ENCODE results near the gene EXOSC10. TPM values are rescaled to one million over a fixed set of nuclear protein-coding genes. Genes with fewer than 3 reads are reported as not detected.
A peak's percentile ranks its signal among the peaks of the same experiment; 100 is the strongest.

EXOSC10 gene
- total and polyA plus RNA-seq, 9 of the 15 experiments (the other 6 are each of a cell fraction or from before 2014, with no cell fraction given), result 23.4 to 150 (median 105) TPM

DNA sequence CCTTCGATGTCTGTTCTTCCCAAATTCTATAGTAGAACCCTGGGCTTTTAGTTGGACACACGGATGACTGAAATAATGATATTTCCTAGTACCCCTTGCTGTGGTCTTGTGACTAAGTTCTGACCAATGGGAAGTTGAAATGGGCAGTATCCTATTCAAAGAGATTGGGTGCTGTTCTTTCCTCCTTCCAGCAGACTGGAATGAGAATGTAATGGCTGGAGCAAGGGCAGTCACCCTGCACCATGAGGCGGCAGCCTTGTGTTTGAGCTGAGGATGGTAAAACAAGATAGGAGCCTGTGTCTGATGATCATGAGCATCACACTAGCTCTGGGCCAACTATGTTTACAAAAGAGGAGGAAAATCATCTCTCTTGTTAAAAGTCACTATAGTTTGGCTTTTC is 34.7 kb downstream of the EXOSC10 start:
- no peak for FAIRE-seq
- Histone ChIP-seq H3K9me1 (ENCODE audit: control insufficient read depth, insufficient read depth, low read length) (no peaks in the 10 kb centered on the region), H4K20me1 (replicated peaks; ENCODE audit: control insufficient read depth, insufficient read depth, low read length) (no peaks in the 10 kb centered on the region), H2AFZ (ENCODE audit: low read depth, low read length) (no peak overlapping the region), H3K9ac (ENCODE audit: insufficient read depth in 1 of 2, low read depth in 2 of 2, low read length in 2 of 2) (no peak overlapping the region), H3K9me3 (replicated peaks; ENCODE audit: control insufficient read depth, insufficient read depth, low read depth, low read length) (no peaks in the 10 kb centered on the region), H3K27me3 (ENCODE audit: control insufficient read depth in 2 of 2, insufficient read depth in 2 of 2, low read length in 2 of 2) (no peaks in the 10 kb centered on the region), H3K4me2 (ENCODE audit: insufficient read depth, low read length) (no peak overlapping the region), H3K4me3 (no peak overlapping the region), H3K79me2 (ENCODE audit: control insufficient read depth, insufficient read depth, low read length) (peaks cover 22% of the 10 kb centered on the region), H3K4me1 (replicated peaks in 1 of 2; ENCODE audit: control insufficient read depth in 2 of 2, insufficient read depth in 2 of 2, low read length in 2 of 2) (peaks cover 6 to 15% of the 10 kb centered on the region in 2 experiments; a peak in 4 of 5 replicates), H3K36me3 (ENCODE audit: control insufficient read depth, insufficient read depth, low read length) (peaks cover 74% of the 10 kb centered on the region; the same call in 2 of the 3 replicates), H3K27ac (ENCODE audit: extremely low read depth, low read depth, low read length) (no peak overlapping the region)
- intact Hi-C loops (cut with micrococcal nuclease), result no loop called here
- in situ Hi-C loops (cut with MboI), result no loop called here
- POLR2A ChIA-PET, result interaction anchor here (1.2 to 1.8 kb wide), 3 partner anchors 9 to 15 kb away, joined by 3 to 6 read pairs (median 4); no protein-coding TSS in a partner anchor
- WGBS (ENCODE audit: insufficient coverage, low coverage, missing lambda C conversion rate), result 98% methylated on average over 3 of the region's 3 CpGs
- BruUV-seq (replicated peaks), result no TSS peak
- no peak for DNase-seq (ENCODE audit: extremely low read depth in 1 of 4, low spot score in 3 of 4)
- no peak for ATAC-seq
- CTCF ChIA-PET (ENCODE audit: low intra/inter-chr PET ratio), result no interaction called here
- no peak for TF ChIP-seq SRF (CRISPR knock-in tag; IDR thresholded peaks at IDR 0.05)
- TF ChIP-seq ZNF592 (IDR thresholded peaks at IDR 0.05), result no peak
- TF ChIP-seq SP2 (IDR thresholded peaks at IDR 0.05; ENCODE audit: extremely low read depth, low read depth, low read length, poor library complexity, severe bottlenecking), result no peak
- TF ChIP-seq ZBTB8A (IDR thresholded peaks at IDR 0.05; ENCODE audit: partially characterized antibody), result no peak
- no peak for TF ChIP-seq MCM2 (IDR thresholded peaks at IDR 0.05; ENCODE audit: low read depth)
- no peak for TF ChIP-seq ZNF23 (CRISPR knock-in tag; IDR thresholded peaks at IDR 0.05)
- TF ChIP-seq, protein P1, sequence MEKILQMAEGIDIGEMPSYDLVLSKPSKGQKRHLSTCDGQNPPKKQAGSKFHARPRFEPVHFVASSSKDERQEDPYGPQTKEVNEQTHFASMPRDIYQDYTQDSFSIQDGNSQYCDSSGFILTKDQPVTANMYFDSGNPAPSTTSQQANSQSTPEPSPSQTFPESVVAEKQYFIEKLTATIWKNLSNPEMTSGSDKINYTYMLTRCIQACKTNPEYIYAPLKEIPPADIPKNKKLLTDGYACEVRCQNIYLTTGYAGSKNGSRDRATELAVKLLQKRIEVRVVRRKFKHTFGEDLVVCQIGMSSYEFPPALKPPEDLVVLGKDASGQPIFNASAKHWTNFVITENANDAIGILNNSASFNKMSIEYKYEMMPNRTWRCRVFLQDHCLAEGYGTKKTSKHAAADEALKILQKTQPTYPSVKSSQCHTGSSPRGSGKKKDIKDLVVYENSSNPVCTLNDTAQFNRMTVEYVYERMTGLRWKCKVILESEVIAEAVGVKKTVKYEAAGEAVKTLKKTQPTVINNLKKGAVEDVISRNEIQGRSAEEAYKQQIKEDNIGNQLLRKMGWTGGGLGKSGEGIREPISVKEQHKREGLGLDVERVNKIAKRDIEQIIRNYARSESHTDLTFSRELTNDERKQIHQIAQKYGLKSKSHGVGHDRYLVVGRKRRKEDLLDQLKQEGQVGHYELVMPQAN (IDR thresholded peaks at IDR 0.05; ENCODE audit: borderline replicate concordance), result no peak
- no peak for TF ChIP-seq ZNF347 (CRISPR knock-in tag; IDR thresholded peaks at IDR 0.05; ENCODE audit: low read depth)
- no peak for TF ChIP-seq SIX5 (IDR thresholded peaks at IDR 0.05; ENCODE audit: borderline replicate concordance in 1 of 2, insufficient read depth in 1 of 2, low read depth in 1 of 2, low read length in 2 of 2)
- TF ChIP-seq CHD1 (IDR thresholded peaks at IDR 0.05; ENCODE audit: low read length), result no peak
- TF ChIP-seq TBL1XR1 (IDR thresholded peaks at IDR 0.05; ENCODE audit: low read length in 2 of 2), result no peak
- TF ChIP-seq PTBP1 (IDR thresholded peaks at IDR 0.05; ENCODE audit: low read depth, low read length), result peak; percentile 88; the same call in 1 of the 2 replicates
- TF ChIP-seq NR2F6 (CRISPR knock-in tag; IDR thresholded peaks at IDR 0.05), result no peak
- TF ChIP-seq, protein P2, sequence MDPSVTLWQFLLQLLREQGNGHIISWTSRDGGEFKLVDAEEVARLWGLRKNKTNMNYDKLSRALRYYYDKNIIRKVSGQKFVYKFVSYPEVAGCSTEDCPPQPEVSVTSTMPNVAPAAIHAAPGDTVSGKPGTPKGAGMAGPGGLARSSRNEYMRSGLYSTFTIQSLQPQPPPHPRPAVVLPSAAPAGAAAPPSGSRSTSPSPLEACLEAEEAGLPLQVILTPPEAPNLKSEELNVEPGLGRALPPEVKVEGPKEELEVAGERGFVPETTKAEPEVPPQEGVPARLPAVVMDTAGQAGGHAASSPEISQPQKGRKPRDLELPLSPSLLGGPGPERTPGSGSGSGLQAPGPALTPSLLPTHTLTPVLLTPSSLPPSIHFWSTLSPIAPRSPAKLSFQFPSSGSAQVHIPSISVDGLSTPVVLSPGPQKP (CRISPR knock-in tag; IDR thresholded peaks at IDR 0.05), result no peak
- peak; percentile 99 for TF ChIP-seq RBM25 (IDR thresholded peaks at IDR 0.05; ENCODE audit: low read depth, low read length, severe bottlenecking)
- no peak for TF ChIP-seq NFRKB (IDR thresholded peaks at IDR 0.05; ENCODE audit: low read depth)

Data from K562 (cell line).